ENCODE measurements around the gene ARIH1.
"Not testable (repeated sequence)": the region's sequence is repeated elsewhere in the genome, so short reads cannot be mapped to it uniquely, and the experiment has no call there.

ARIH1 gene

GRCh38 chr15:72599855-72600464 is 125.8 kb downstream of the ARIH1 start:
- DNase-seq (ENCODE audit: low read depth in 3 of 3, low spot score in 1 of 3) = no peak

- DNase-seq (ENCODE audit: low read depth in 3 of 3, low spot score in 1 of 3) = no peak
These were observed 130.7 kb downstream of the ARIH1 start for GRCh38 chr15:72604794-72605193.

- DNase-seq (ENCODE audit: low read depth in 3 of 3, low spot score in 1 of 3) = not testable (repeated sequence)
These were observed 134.0 kb downstream of the ARIH1 start for GRCh38 chr15:72608084-72608483.

GRCh38 chr15:72609862-72610261 is 135.7 kb downstream of the ARIH1 start:
- no peak for DNase-seq (ENCODE audit: low read depth in 3 of 3, low spot score in 1 of 3)

- not testable (repeated sequence) for DNase-seq (ENCODE audit: low read depth in 3 of 3, low spot score in 1 of 3)
These were observed 138.2 kb downstream of the ARIH1 start for GRCh38 chr15:72612324-72612723.

- no peak for DNase-seq (ENCODE audit: low read depth in 3 of 3, low spot score in 1 of 3)
These were observed 140.8 kb downstream of the ARIH1 start for GRCh38 chr15:72614810-72615532.

GRCh38 chr15:72615533-72616233 is 141.6 kb downstream of the ARIH1 start:
- not testable (repeated sequence) for DNase-seq (ENCODE audit: low read depth in 3 of 3, low spot score in 1 of 3)

GRCh38 chr15:72616491-72617210 is 142.5 kb downstream of the ARIH1 start:
- DNase-seq (ENCODE audit: low read depth in 3 of 3, low spot score in 1 of 3) = no peak

- not testable (repeated sequence) for DNase-seq (ENCODE audit: low read depth in 3 of 3, low spot score in 1 of 3)
These were observed 149.7 kb downstream of the ARIH1 start for GRCh38 chr15:72623854-72624253.

GRCh38 chr15:72626153-72626552 is 152.0 kb downstream of the ARIH1 start:
- DNase-seq (ENCODE audit: low read depth in 3 of 3, low spot score in 1 of 3) = not testable (repeated sequence)

GRCh38 chr15:72628249-72629067 is 154.3 kb downstream of the ARIH1 start:
- not testable (repeated sequence) for DNase-seq (ENCODE audit: low read depth in 3 of 3, low spot score in 1 of 3)

- not testable (repeated sequence) for DNase-seq (ENCODE audit: low read depth in 3 of 3, low spot score in 1 of 3)
These were observed 155.0 kb downstream of the ARIH1 start for GRCh38 chr15:72629068-72629570.

GRCh38 chr15:72636519-72637282 is 162.6 kb downstream of the ARIH1 start:
- DNase-seq (ENCODE audit: low read depth in 3 of 3, low spot score in 1 of 3) = peak in 1 of 3 donors; percentile 43

GRCh38 chr15:72639759-72640483 is 165.8 kb downstream of the ARIH1 start:
- not testable (repeated sequence) for DNase-seq (ENCODE audit: low read depth in 3 of 3, low spot score in 1 of 3)

GRCh38 chr15:72642271-72642670 is 168.1 kb downstream of the ARIH1 start:
- not testable (repeated sequence) for DNase-seq (ENCODE audit: low read depth in 3 of 3, low spot score in 1 of 3)

- not testable (repeated sequence) for DNase-seq (ENCODE audit: low read depth in 3 of 3, low spot score in 1 of 3)
These were observed 174.6 kb downstream of the ARIH1 start for GRCh38 chr15:72648631-72649253.
